HCT116 (cell line): ENCODE measurements around the gene FADS6. TPM values are rescaled to one million over a fixed set of nuclear protein-coding genes. Genes with fewer than 3 reads are reported as not detected.

ENCODE experiments used
- ATAC-seq: fragments of 200-7000 bp; cut with Tn5 transposase; 2 replicates; pipeline ENCODE4 v1.9.1; 2020; ENCODE audit warnings: mild to moderate bottlenecking, moderate library complexity
- BruUV-seq: library from RNA; stranded (reverse); fragments of 400-500 nt; replicated peaks from 2 replicates; lab custom pipeline; 2021; lab: Mats Ljungman, UMichigan
- CTCF ChIA-PET: fragments of 300-600 bp; sonication (Branson Sonifier 250); formaldehyde crosslinking; loops from one replicate; lab custom pipeline; 2021; ENCODE audit warnings: antibody characterized with exemption; lab: Charles Lee
- POLR2A ChIA-PET: fragments of 300-600, 350-600 bp; sonication (Branson Sonifier 250); formaldehyde crosslinking; loops from one replicate; lab custom pipeline; 2021; ENCODE audit warnings: antibody characterized with exemption; lab: Charles Lee
- RAD21 ChIA-PET, 2 experiments: fragments of 300-600 bp; sonication (Branson Sonifier 250); formaldehyde crosslinking; loops; one replicate each; lab custom pipeline; 2023; ENCODE audit warnings: low total read pairs in 2 of 2; ENCODE audit not compliant: uncharacterized antibody in 2 of 2, unreplicated experiment in 2 of 2, low non-redundant PET in 1 of 2; lab: Charles Lee
- DNase-seq: peaks from one replicate; pipeline ENCODE4 v3.0.0-alpha.2; 2010; ENCODE audit warnings: low read depth, low spot score
- H2AFZ ChIP-seq: fragments of 200-600 bp; shearing (Covaris generic), sonication (generic); 2 replicates; pipeline ENCODE4 v1.6.1; 2017; ENCODE audit warnings: low read depth, mixed run types, mixed read lengths, antibody characterized with exemption, low read length; ENCODE audit not compliant: poor library complexity, severe bottlenecking
- H3K27ac ChIP-seq: 2 replicates; pipeline ENCODE4 v1.5.1; 2012; ENCODE audit warnings: low read depth, low read length
- H3K27me3 ChIP-seq: fragments of 200-600 bp; sonication (generic); 2 replicates; pipeline ENCODE4 v1.6.1; 2016; ENCODE audit warnings: mixed run types, low read length, mixed read lengths; ENCODE audit not compliant: insufficient read depth
- H3K36me3 ChIP-seq, 2 experiments: fragments of 200-500 bp in 1 of 2; fragments of 200-600 bp in 1 of 2; sonication (Bioruptor generic) in 1 of 2; sonication (generic) in 1 of 2; 2 replicates each; pipeline versions ENCODE4 v1.5.1 to v1.6.1; 2014 to 2016; ENCODE audit warnings: low read length in 2 of 2, inconsistent platforms in 1 of 2, mixed read lengths in 1 of 2, mixed run types in 1 of 2; ENCODE audit not compliant: insufficient read depth in 2 of 2, control insufficient read depth in 1 of 2
- H3K4me1 ChIP-seq, 2 experiments: fragments of 200-600 bp in 1 of 2; sonication (generic) in 1 of 2; 2 replicates each; pipeline versions ENCODE4 v1.5.1 to v1.6.1; 2012 to 2017; ENCODE audit warnings: low read length in 2 of 2, inconsistent platforms in 1 of 2, mild to moderate bottlenecking in 1 of 2, mixed read lengths in 1 of 2, mixed run types in 1 of 2, moderate library complexity in 1 of 2; ENCODE audit not compliant: insufficient read depth in 2 of 2, control insufficient read depth in 1 of 2
- H3K4me2 ChIP-seq: fragments of 200-600 bp; sonication (generic); 2 replicates; pipeline ENCODE4 v1.6.1; 2017; ENCODE audit warnings: mixed run types, low read length, mixed read lengths
- H3K4me3 ChIP-seq, 2 experiments: fragments of 200-600 bp in 1 of 2; sonication (generic) in 1 of 2; replicated peaks in 1 of 2; 2 replicates each; pipeline ENCODE4 v1.5.1; 2011 to 2016; ENCODE audit warnings: low read length in 2 of 2, control low read depth in 1 of 2, low read depth in 1 of 2, mild to moderate bottlenecking in 1 of 2, mixed read lengths in 1 of 2, mixed run types in 1 of 2
- H3K79me2 ChIP-seq: fragments of 200-600 bp; sonication (generic); 2 replicates; pipeline ENCODE4 v1.6.1; 2017; ENCODE audit warnings: mild to moderate bottlenecking, mixed run types, low read length, moderate library complexity, mixed read lengths; ENCODE audit not compliant: insufficient read depth
- H3K9ac ChIP-seq: fragments of 200-600 bp; sonication (generic); 2 replicates; pipeline ENCODE4 v1.6.1; 2016; ENCODE audit warnings: low read length, mixed read lengths
- H3K9me2 ChIP-seq: fragments of 200-600 bp; sonication (generic), shearing (Covaris generic); 2 replicates; pipeline ENCODE4 v1.6.1; 2017; ENCODE audit warnings: mixed run types, mild to moderate bottlenecking, moderate library complexity; ENCODE audit not compliant: insufficient read depth
- H3K9me3 ChIP-seq, 2 experiments: fragments of 200-500 bp in 1 of 2; fragments of 200-600 bp in 1 of 2; sonication (Bioruptor generic) in 1 of 2; sonication (generic) in 1 of 2; 2 replicates each; pipeline ENCODE4 v1.6.1; 2014 to 2017; ENCODE audit warnings: low read length in 2 of 2, mixed read lengths in 2 of 2, inconsistent platforms in 1 of 2, low read depth in 1 of 2, mild to moderate bottlenecking in 1 of 2, mixed run types in 1 of 2, moderate library complexity in 1 of 2; ENCODE audit not compliant: control insufficient read depth in 1 of 2, insufficient read depth in 1 of 2
- H4K20me1 ChIP-seq: fragments of 200-600 bp; sonication (generic), shearing (Covaris generic); 2 replicates; pipeline ENCODE4 v1.6.1; 2017; ENCODE audit warnings: mixed run types, mild to moderate bottlenecking, moderate library complexity; ENCODE audit not compliant: insufficient read depth
- CBX3 ChIP-seq: IDR thresholded peaks from 2 replicates; pipeline ENCODE4 v1.6.1; 2012; ENCODE audit warnings: low read depth
- CEBPB ChIP-seq: IDR thresholded peaks from 2 replicates; pipeline ENCODE4 v1.6.1; 2012; ENCODE audit warnings: low read depth
- CTCF ChIP-seq, 3 experiments: fragments of 200-600 bp in 1 of 3; sonication (generic) in 1 of 3; IDR thresholded peaks in 2 of 3; conservative IDR thresholded peaks in 1 of 3; 2 replicates each; pipeline ENCODE4 v1.5.1; 2012 to 2017; ENCODE audit warnings: low read depth in 2 of 3, low read length in 2 of 3, antibody characterized with exemption in 1 of 3, borderline replicate concordance in 1 of 3, control low read depth in 1 of 3, mild to moderate bottlenecking in 1 of 3, mixed read lengths in 1 of 3, mixed run types in 1 of 3, moderate library complexity in 1 of 3; ENCODE audit not compliant: insufficient read depth in 1 of 3
- EGR1 ChIP-seq: IDR thresholded peaks from 2 replicates; pipeline ENCODE4 v1.6.1; 2012; ENCODE audit warnings: low read depth
- ELF1 ChIP-seq: IDR thresholded peaks from 2 replicates; pipeline ENCODE4 v1.6.1; 2012; ENCODE audit warnings: low read depth, borderline replicate concordance
- EZH2 ChIP-seq: fragments of 200-600 bp; sonication (generic); IDR thresholded peaks from 2 replicates; pipeline ENCODE4 v1.6.1; 2017; ENCODE audit warnings: antibody characterized with exemption, mixed run types
- FOSL1 ChIP-seq: IDR thresholded peaks from 2 replicates; pipeline ENCODE4 v1.6.1; 2012; ENCODE audit warnings: low read depth
- JUND ChIP-seq: IDR thresholded peaks from 2 replicates; pipeline ENCODE4 v1.6.1; 2012
- POLR2AphosphoS5 ChIP-seq: IDR thresholded peaks from 2 replicates; pipeline ENCODE4 v1.6.1; 2011; ENCODE audit warnings: mild to moderate bottlenecking, low read depth, low read length, moderate library complexity
- SIN3A ChIP-seq: IDR thresholded peaks from 2 replicates; pipeline ENCODE4 v1.6.1; 2012; ENCODE audit warnings: low read depth
- SP1 ChIP-seq: IDR thresholded peaks from 2 replicates; pipeline ENCODE4 v1.6.1; 2012; ENCODE audit warnings: low read depth
- SRF ChIP-seq: IDR thresholded peaks from 2 replicates; pipeline ENCODE4 v1.6.1; 2012; ENCODE audit warnings: low read depth
- TCF7L2 ChIP-seq: IDR thresholded peaks from 2 replicates; pipeline ENCODE4 v1.7.0; 2011; ENCODE audit warnings: borderline replicate concordance, inconsistent platforms; ENCODE audit not compliant: insufficient read depth, insufficient read length; ENCODE audit errors: extremely low read depth
- YY1 ChIP-seq: IDR thresholded peaks from 2 replicates; pipeline ENCODE4 v1.6.1; 2011; ENCODE audit warnings: low read length, low read depth, moderate library complexity, mild to moderate bottlenecking; ENCODE audit not compliant: insufficient replicate concordance; ENCODE audit errors: extremely low read depth
- ZFX ChIP-seq: fragments of 450-650 bp; IDR thresholded peaks from 2 replicates; pipeline ENCODE4 v1.6.1; 2017
- ZNF274 ChIP-seq: fragments of 200-500 bp; sonication (Bioruptor generic); IDR thresholded peaks from 2 replicates; pipeline ENCODE4 v1.6.1; 2014; ENCODE audit warnings: mild to moderate bottlenecking, low read depth, low read length, inconsistent platforms
- intact Hi-C: fragments of 100-400 bp; cut with micrococcal nuclease; formaldehyde crosslinking; loops from 2 replicates; pipeline ENCODE4 v1.10.0; 2022
- total RNA-seq: library from RNA; stranded (reverse); gene quantifications from one replicate; pipeline ENCODE4 v1.2.1, GENCODE V29; 2021; ENCODE audit not compliant: unreplicated experiment
- TF ChIP-seq, protein P1 (sequence below): IDR thresholded peaks from 2 replicates; pipeline ENCODE4 v1.6.1; 2012
- TF ChIP-seq, protein P2 (sequence below): IDR thresholded peaks from 2 replicates; pipeline ENCODE4 v1.6.1; 2011; ENCODE audit warnings: mild to moderate bottlenecking, low read length, moderate library complexity; ENCODE audit not compliant: insufficient replicate concordance; ENCODE audit errors: extremely low read depth

The FADS6 gene
- total RNA-seq, 1 experiment from 2014 or later = not detected

DNA sequence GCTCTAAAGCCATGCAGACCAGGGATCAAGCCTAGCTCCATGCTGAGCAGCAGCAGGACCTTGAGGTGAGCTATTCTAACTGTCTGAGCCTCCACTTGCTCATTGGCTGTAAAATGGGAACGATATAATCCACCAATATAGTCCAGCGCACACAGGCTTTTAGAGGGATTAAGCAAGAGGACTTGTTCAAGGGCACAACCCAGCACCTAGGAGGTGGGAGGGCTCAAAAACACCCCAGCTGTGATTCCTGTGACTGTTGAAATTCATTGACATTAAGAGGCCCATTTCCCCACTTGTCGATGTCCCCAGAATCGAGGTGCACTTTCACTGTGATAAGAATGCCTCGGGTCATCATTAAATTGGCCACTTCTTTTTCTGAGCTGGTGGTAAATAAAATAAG, 25.5 kb upstream of the FADS6 start:
- H3K4me2 ChIP-seq = no peak overlapping the region
- no peaks in the 10 kb centered on the region for H3K9me3 ChIP-seq
- ChIA-PET POLR2A (no interaction called here), CTCF (interaction anchor here (0.6 to 1.5 kb wide), 2 partner anchors 43 to 936 kb away, joined by 4 to 5 read pairs; partner anchors contain the start of gene WBP2), RAD21 (interaction anchor here in 1 of 2 experiments (0.7 to 0.8 kb wide), 2 partner anchors 39 to 43 kb away, joined by 3 to 4 read pairs; no protein-coding TSS in a partner anchor)
- no peak overlapping the region for H3K27ac ChIP-seq
- peaks cover 16 to 33% of the 10 kb centered on the region in 2 experiments for H3K4me1 ChIP-seq
- ATAC-seq = no peak
- H3K27me3 ChIP-seq = peaks cover 2% of the 10 kb centered on the region; the same call in 1 of the 2 replicates
- H3K36me3 ChIP-seq = peaks cover 0 to 2% of the 10 kb centered on the region in 2 experiments; a peak in 1 of 4 replicates
- intact Hi-C loops = no loop called here
- no peaks in the 10 kb centered on the region for H3K79me2 ChIP-seq
- no peak overlapping the region for H2AFZ ChIP-seq
- no peak for TF ChIP-seq CEBPB
- no peak for TF ChIP-seq YY1
- no peak for TF ChIP-seq ZFX
- no peak for TF ChIP-seq TCF7L2
- TF ChIP-seq ELF1 = no peak
- no peak for TF ChIP-seq EGR1
- TF ChIP-seq FOSL1 = no peak
- TF ChIP-seq SP1 = no peak
- TF ChIP-seq, protein P1, sequence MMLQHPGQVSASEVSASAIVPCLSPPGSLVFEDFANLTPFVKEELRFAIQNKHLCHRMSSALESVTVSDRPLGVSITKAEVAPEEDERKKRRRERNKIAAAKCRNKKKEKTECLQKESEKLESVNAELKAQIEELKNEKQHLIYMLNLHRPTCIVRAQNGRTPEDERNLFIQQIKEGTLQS = no peak
- TF ChIP-seq POLR2AphosphoS5 = no peak
- TF ChIP-seq, protein P2, sequence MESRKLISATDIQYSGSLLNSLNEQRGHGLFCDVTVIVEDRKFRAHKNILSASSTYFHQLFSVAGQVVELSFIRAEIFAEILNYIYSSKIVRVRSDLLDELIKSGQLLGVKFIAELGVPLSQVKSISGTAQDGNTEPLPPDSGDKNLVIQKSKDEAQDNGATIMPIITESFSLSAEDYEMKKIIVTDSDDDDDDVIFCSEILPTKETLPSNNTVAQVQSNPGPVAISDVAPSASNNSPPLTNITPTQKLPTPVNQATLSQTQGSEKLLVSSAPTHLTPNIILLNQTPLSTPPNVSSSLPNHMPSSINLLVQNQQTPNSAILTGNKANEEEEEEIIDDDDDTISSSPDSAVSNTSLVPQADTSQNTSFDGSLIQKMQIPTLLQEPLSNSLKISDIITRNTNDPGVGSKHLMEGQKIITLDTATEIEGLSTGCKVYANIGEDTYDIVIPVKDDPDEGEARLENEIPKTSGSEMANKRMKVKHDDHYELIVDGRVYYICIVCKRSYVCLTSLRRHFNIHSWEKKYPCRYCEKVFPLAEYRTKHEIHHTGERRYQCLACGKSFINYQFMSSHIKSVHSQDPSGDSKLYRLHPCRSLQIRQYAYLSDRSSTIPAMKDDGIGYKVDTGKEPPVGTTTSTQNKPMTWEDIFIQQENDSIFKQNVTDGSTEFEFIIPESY = no peak
- TF ChIP-seq ZNF274 = no peak
- TF ChIP-seq SIN3A = no peak
- TF ChIP-seq CBX3 = no peak
- TF ChIP-seq CTCF (IDR thresholded peaks at IDR 0.05 in 2 of 3, conservative IDR thresholded peaks at IDR 0.05 in 1 of 3; ENCODE audit: borderline replicate concordance in 1 of 3, insufficient read depth in 1 of 3, low read depth in 2 of 3, low read length in 2 of 3) = no peak
- TF ChIP-seq JUND = no peak
- TF ChIP-seq EZH2 = no peak
- no peak for TF ChIP-seq SRF
- H3K9ac ChIP-seq = no peak overlapping the region
- no peak overlapping the region for H3K4me3 ChIP-seq
- no TSS peak for BruUV-seq
- H4K20me1 ChIP-seq = no peaks in the 10 kb centered on the region
- no peak for DNase-seq
- H3K9me2 ChIP-seq = no peaks in the 10 kb centered on the region
